ENCODE measurements around the gene TJAP1. TPM values are rescaled to one million over a fixed set of nuclear protein-coding genes. Genes with fewer than 3 reads are reported as not detected.
A peak's percentile ranks its signal among the peaks of the same experiment; 100 is the strongest.

TJAP1 gene
- total RNA-seq, 1 donor from 2014 or later: 31.0 TPM

DNA sequence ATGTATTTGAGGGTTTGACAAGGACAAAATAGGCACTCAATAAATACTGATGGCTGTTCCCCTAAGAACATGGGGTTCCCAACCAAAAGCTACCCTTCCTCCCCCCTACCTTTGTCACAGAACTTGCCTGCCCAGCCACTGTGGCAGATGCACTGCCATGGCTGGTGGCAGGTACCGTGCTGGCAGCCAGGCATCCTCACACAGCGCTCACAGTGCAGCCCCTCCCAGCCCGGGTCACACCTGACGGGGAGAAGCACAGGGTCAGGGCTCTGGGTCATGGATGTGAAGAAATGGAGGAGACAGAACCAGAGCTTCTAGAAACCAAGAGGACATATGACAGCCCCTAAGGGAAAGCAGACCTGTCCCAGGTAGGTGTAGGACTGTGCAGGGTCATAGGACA lies 24.5 kb upstream of the TJAP1 start:
- H3K27ac Mint-ChIP-seq (ENCODE audit: unreplicated experiment): no peak overlapping the region
- no peak for DNase-seq (ENCODE audit: low spot score)
- TF ChIP-seq, protein P1, sequence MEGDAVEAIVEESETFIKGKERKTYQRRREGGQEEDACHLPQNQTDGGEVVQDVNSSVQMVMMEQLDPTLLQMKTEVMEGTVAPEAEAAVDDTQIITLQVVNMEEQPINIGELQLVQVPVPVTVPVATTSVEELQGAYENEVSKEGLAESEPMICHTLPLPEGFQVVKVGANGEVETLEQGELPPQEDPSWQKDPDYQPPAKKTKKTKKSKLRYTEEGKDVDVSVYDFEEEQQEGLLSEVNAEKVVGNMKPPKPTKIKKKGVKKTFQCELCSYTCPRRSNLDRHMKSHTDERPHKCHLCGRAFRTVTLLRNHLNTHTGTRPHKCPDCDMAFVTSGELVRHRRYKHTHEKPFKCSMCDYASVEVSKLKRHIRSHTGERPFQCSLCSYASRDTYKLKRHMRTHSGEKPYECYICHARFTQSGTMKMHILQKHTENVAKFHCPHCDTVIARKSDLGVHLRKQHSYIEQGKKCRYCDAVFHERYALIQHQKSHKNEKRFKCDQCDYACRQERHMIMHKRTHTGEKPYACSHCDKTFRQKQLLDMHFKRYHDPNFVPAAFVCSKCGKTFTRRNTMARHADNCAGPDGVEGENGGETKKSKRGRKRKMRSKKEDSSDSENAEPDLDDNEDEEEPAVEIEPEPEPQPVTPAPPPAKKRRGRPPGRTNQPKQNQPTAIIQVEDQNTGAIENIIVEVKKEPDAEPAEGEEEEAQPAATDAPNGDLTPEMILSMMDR (IDR thresholded peaks at IDR 0.05): no peak
- peaks cover 14% of the 10 kb centered on the region for H3K27me3 Mint-ChIP-seq (ENCODE audit: low read depth)
- peaks cover 16% of the 10 kb centered on the region for H3K36me3 Mint-ChIP-seq (ENCODE audit: low read depth)
- H3K4me1 Mint-ChIP-seq (ENCODE audit: low read depth): peaks cover 22% of the 10 kb centered on the region
- no peaks in the 10 kb centered on the region for H3K9me3 Mint-ChIP-seq (ENCODE audit: low read depth)
- H3K4me3 Mint-ChIP-seq (ENCODE audit: unreplicated experiment): no peak overlapping the region

DNA sequence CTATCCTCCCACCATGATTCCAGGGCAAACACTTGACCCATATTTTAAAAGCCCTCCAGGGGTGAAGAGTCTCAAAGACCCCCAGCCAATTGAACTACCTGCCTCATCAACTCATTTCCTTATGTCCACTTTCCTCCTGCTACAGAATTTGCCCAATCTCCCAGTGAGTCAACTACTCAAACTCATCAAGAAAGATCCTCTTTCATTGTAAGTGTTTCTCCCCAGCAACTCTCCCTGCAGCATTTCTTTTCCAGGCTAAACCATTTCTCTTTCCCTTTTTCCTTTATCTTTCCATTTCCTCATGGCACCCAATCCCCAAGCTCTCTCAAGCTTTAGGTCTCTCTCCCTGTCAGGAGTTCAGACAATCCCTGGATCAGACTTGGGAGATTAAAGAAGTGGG lies 23.5 kb upstream of the TJAP1 start:
- Mint-ChIP-seq H3K36me3 (ENCODE audit: low read depth) (peaks cover 13% of the 10 kb centered on the region), H3K9me3 (ENCODE audit: low read depth) (no peaks in the 10 kb centered on the region), H3K27ac (ENCODE audit: unreplicated experiment) (no peak overlapping the region), H3K4me1 (ENCODE audit: low read depth) (peaks cover 22% of the 10 kb centered on the region), H3K4me3 (ENCODE audit: unreplicated experiment) (peak overlapping the region; percentile 75), H3K27me3 (ENCODE audit: low read depth) (peaks cover 14% of the 10 kb centered on the region)
- TF ChIP-seq, protein P1 (IDR thresholded peaks at IDR 0.05): no peak
- DNase-seq (ENCODE audit: low spot score): no peak

DNA sequence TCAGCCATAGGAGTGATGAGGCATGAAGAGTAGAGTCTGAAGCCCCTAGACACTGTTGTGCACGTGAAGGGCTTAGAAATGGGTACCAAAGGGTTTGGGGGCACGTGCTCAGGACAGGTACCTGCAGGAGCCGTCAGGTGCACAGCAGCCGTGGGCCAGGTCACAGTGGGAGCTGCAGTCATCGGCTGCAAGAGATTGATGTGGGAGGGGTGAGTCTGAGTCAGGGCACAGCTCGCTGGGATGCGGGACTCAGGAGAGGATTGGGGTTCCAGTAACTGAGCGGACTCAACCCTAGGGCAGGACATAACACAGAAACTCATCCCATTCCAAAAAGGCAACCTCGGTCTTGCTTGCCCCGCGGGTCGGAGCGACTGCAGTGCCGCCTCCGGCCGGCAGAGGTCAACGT lies 23.1 kb upstream of the TJAP1 start:
- peaks cover 14% of the 10 kb centered on the region for H3K27me3 Mint-ChIP-seq (ENCODE audit: low read depth)
- H3K36me3 Mint-ChIP-seq (ENCODE audit: low read depth): peaks cover 10% of the 10 kb centered on the region
- peaks cover 22% of the 10 kb centered on the region for H3K4me1 Mint-ChIP-seq (ENCODE audit: low read depth)
- TF ChIP-seq, protein P1 (IDR thresholded peaks at IDR 0.05): peak; percentile 90
- peak overlapping the region; percentile 75 for H3K4me3 Mint-ChIP-seq (ENCODE audit: unreplicated experiment)
- DNase-seq (ENCODE audit: low spot score): no peak
- H3K9me3 Mint-ChIP-seq (ENCODE audit: low read depth): no peaks in the 10 kb centered on the region
- no peak overlapping the region for H3K27ac Mint-ChIP-seq (ENCODE audit: unreplicated experiment)

DNA sequence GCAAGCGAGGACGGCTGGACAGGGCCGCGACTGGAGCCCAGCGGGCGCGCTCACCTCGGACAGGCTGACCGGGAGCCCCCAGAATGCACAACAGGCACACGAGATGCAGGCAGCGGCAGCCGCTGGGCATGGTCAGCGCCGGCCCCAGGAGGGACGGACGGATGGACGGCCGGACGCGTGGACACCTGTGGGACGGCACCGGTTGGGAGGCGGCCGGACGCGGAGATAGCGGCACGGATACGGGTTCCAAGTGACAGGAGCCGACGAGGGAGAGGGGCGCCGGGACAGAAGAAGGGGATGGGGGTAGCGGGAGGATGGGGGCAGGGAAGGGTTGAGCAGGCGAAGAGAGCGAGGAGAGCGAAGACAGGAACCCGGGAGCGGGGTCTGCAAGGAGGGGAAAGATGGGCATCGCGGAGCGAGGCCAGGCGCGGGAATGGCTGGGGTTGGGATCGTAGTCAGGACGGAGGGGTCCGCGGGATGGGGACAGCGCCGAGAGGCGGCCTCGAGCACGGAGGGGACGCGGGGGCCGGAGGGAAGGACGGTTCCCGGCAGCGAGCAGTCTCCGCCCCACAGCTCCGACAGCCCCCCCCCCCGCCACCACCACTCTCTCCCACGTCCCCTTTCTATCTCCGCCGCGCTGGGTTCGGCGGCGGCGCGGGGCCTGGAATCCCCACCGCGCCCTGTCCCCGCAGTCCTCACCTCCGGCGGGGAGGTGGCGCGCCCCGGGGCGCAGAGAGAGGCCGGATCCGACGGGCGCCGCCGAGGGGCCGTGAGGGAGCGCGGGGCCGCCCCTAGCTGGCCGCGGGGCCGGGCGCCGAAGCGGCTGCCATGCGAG lies 22.5 kb upstream of the TJAP1 start:
- TF ChIP-seq, protein P1 (IDR thresholded peaks at IDR 0.05): peak; percentile 61
- peaks cover 7% of the 10 kb centered on the region for H3K36me3 Mint-ChIP-seq (ENCODE audit: low read depth)
- peaks cover 14% of the 10 kb centered on the region for H3K27me3 Mint-ChIP-seq (ENCODE audit: low read depth)

DNA sequence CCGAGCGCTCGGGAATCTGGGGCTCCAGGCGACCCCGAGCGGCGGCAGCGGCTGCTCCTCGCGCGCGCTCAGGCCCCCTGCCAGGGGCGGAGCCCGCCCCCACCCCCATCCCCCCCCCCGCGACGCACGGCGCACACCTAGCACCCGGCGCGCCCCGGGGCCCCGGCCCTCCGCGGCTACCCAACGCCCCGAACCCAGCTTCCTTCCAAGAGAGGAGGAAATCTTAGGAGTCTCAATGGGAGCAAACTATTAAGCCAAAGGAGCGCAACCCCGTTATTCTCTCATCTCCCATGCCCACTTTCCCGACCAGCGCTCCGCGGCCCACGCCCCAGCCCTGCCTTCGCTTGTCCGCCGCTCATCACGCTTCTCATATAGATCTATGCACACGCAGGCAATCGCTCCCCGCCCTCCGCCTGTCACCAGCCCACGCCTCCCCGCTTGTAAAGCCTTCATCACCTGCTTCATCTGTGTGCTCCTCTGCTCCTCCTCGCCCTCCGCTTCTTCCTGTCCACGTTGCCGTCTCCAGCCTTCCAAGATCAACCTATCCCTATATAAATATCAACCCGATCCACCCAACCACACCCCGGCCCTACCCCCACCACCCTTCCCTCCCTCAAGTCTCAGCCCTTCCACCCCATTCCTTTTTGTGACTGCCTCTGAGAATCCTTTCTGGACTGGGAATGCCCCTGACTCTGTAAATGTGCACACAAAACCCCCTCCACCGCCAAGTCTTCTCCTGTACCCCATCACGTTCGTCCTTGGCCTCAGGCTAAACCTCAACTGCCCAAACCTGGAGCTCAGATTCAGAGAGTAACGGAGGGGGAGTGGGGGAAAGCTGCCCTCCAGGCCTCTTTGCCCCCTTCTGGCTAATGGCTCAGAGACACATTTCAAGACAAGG lies 21.6 kb upstream of the TJAP1 start, which contains the start of gene DLK2:
Gene DLK2, minus strand, starts transcription at position 18 of the 898 bp plus-strand sequence. CDS start 723 bp downstream, outside the sequence.
- Mint-ChIP-seq H3K4me3 (ENCODE audit: unreplicated experiment) (peak within 1 kb of the TSS; percentile 75), H3K4me1 (ENCODE audit: low read depth) (peaks cover 22% of the 10 kb centered on the region), H3K27ac (ENCODE audit: unreplicated experiment) (peak within 1 kb of the TSS; percentile 9), H3K36me3 (ENCODE audit: low read depth) (peaks cover 4% of the 10 kb centered on the region), H3K27me3 (ENCODE audit: low read depth) (peaks cover 17% of the 10 kb centered on the region), H3K9me3 (ENCODE audit: low read depth) (no peaks in the 10 kb centered on the region)
- TF ChIP-seq, protein P1 (IDR thresholded peaks at IDR 0.05): no peak
- DNase-seq (ENCODE audit: low spot score): no peak

More for the DNA sequence above, 22.5 kb upstream of the TJAP1 start:
- no peak overlapping the region for H3K27ac Mint-ChIP-seq (ENCODE audit: unreplicated experiment)
- H3K4me1 Mint-ChIP-seq (ENCODE audit: low read depth): peaks cover 22% of the 10 kb centered on the region
- DNase-seq (ENCODE audit: low spot score): no peak
- H3K9me3 Mint-ChIP-seq (ENCODE audit: low read depth): no peaks in the 10 kb centered on the region
- peak overlapping the region; percentile 75 for H3K4me3 Mint-ChIP-seq (ENCODE audit: unreplicated experiment)

All from chondrocyte (in vitro differentiated cells).